Endothelial cell of umbilical vein (primary cell): ENCODE measurements around the gene EIF3K.
"Not testable (repeated sequence)": the region's sequence is repeated elsewhere in the genome, so short reads cannot be mapped to it uniquely, and the experiment has no call there.

Experiments
- EZH2 ChIP-seq: IDR thresholded peaks from 2 replicates; pipeline ENCODE4 v1.6.1; 2012; ENCODE audit warnings: borderline replicate concordance, low read depth, mild to moderate bottlenecking, moderate library complexity, low read length, inconsistent platforms; ENCODE audit not compliant: severe bottlenecking
- MAX ChIP-seq: IDR thresholded peaks from 2 replicates; pipeline ENCODE4 v1.6.1; 2011; ENCODE audit not compliant: insufficient read depth, insufficient read length
- POLR2AphosphoS5 ChIP-seq: IDR thresholded peaks from 2 replicates; pipeline ENCODE4 v1.6.1; 2012; ENCODE audit warnings: low read depth, mild to moderate bottlenecking, control low read depth, low read length, moderate library complexity; ENCODE audit not compliant: insufficient read depth
- TF ChIP-seq, protein P1 (sequence below), 2 donors: IDR thresholded peaks; 1 replicate in 1 of 2; 2 replicates in 1 of 2; pipeline ENCODE4 v1.5.1; 2011; ENCODE audit warnings: low read length in 2 of 2, mild to moderate bottlenecking in 2 of 2, moderate library complexity in 2 of 2, control low read depth in 1 of 2, inconsistent platforms in 1 of 2, low read depth in 1 of 2; ENCODE audit not compliant: insufficient read depth in 1 of 2; ENCODE audit errors: extremely low read depth in 1 of 2

DNA sequence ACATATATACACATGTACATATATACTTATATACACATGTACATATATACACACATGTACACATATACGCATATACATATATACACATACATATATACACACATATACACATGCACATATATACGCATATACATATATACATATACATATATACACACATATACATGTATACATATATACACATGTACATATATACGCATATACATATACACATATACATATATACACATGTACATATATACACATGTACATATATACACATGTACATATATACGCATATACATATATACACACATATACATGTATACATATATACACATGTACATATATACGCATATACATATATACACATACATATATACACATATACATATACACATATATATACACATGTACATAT is 16.1 kb upstream of the EIF3K start:
- TF ChIP-seq, protein P1, sequence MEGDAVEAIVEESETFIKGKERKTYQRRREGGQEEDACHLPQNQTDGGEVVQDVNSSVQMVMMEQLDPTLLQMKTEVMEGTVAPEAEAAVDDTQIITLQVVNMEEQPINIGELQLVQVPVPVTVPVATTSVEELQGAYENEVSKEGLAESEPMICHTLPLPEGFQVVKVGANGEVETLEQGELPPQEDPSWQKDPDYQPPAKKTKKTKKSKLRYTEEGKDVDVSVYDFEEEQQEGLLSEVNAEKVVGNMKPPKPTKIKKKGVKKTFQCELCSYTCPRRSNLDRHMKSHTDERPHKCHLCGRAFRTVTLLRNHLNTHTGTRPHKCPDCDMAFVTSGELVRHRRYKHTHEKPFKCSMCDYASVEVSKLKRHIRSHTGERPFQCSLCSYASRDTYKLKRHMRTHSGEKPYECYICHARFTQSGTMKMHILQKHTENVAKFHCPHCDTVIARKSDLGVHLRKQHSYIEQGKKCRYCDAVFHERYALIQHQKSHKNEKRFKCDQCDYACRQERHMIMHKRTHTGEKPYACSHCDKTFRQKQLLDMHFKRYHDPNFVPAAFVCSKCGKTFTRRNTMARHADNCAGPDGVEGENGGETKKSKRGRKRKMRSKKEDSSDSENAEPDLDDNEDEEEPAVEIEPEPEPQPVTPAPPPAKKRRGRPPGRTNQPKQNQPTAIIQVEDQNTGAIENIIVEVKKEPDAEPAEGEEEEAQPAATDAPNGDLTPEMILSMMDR (IDR thresholded peaks at IDR 0.05; ENCODE audit: extremely low read depth in 1 of 2, insufficient read depth in 1 of 2, low read depth in 1 of 2, low read length in 2 of 2) = not testable (repeated sequence)
- TF ChIP-seq MAX, POLR2AphosphoS5, EZH2: not testable (repeated sequence)
